ENCODE measurements around the gene WDR46. TPM values are rescaled to one million over a fixed set of nuclear protein-coding genes. Genes with fewer than 3 reads are reported as not detected.

WDR46 gene
- total and polyA plus RNA-seq, 10 of the 15 experiments (the other 5 are each of a cell fraction or from before 2014, with no cell fraction given): 10.1 to 147 (median 86.0) TPM

DNA sequence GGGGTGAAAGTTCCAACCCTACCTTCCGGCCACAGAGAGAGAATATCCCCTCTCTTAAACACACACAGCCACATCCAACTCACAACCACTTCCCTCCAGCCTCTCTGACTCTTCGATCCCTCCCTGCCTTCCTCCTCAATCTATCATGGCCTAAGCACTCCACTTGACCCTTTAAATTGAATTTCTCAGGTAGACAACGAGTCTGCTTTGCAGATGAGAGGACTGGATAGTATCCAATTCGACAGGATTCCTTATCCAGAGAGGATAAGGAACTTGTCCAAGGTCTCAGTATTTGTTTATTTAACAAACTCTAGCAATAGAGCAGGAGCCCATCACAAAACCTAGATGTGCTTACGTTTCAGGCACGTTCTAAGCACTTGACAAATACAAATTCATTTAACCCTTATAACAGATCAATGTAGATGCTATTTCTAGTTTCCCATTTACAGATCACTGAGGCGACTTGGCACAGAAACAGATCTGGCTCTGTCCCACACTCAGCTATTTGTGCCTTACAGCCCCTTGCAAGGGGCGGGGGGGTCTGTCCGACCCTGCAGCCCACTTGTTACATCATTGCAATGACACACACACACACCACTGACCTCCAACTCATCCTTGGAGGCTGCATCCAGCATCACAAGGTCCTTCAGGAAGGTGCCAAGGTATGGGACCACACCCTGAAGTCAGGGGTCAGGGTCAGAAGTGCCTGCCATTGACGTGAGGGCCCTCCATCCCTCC lies 5.2 kb upstream of the WDR46 start:
- Histone ChIP-seq H3K9me3 (replicated peaks; ENCODE audit: control insufficient read depth, insufficient read depth, low read length) (no peaks in the 10 kb centered on the region), H3K4me3 (no peak overlapping the region), H3K79me2 (ENCODE audit: control insufficient read depth, insufficient read depth, low read length) (peaks cover 19% of the 10 kb centered on the region), H3K4me2 (ENCODE audit: control insufficient read depth, insufficient read depth) (no peak overlapping the region), H3K27ac (ENCODE audit: control insufficient read depth, insufficient read depth) (no peak overlapping the region), H3K36me3 (ENCODE audit: control insufficient read depth in 2 of 2, insufficient read depth in 2 of 2, low read length in 1 of 2) (peaks cover 0 to 9% of the 10 kb centered on the region in 2 experiments; a peak in 3 of 4 replicates), H3K27me3 (replicated peaks in 1 of 2; ENCODE audit: control insufficient read depth in 2 of 2, insufficient read depth in 2 of 2, low read length in 1 of 2) (no peaks in the 10 kb centered on the region), H3K4me1 (ENCODE audit: control insufficient read depth, insufficient read depth, low read length) (peaks cover 7% of the 10 kb centered on the region), H2AFZ (ENCODE audit: control insufficient read depth, low read depth, low read length) (no peak overlapping the region), H3K9ac (ENCODE audit: control insufficient read depth, insufficient read depth, low read length) (no peak overlapping the region), H4K20me1 (ENCODE audit: control insufficient read depth, insufficient read depth) (no peaks in the 10 kb centered on the region)
- ChIA-PET CTCF (no interaction called here), RAD21 (ENCODE audit: unreplicated experiment) (no interaction called here), POLR2A (no interaction called here), SMC1A (ENCODE audit: uncharacterized antibody, unreplicated experiment) (no interaction called here)
- no peak for ATAC-seq
- DNase-seq (ENCODE audit: low read depth, low spot score): no peak
- intact Hi-C loops (cut with micrococcal nuclease; ENCODE audit: unreplicated experiment): no loop called here
- in situ Hi-C loops (cut with MboI): no loop called here
- BruUV-seq (replicated peaks): no TSS peak
- 82% methylated on average over 10 of the region's 10 CpGs for WGBS (ENCODE audit: insufficient coverage, insufficient replicate concordance, low lambda C conversion rate, missing lambda C conversion rate)
- no peak for FAIRE-seq
- TF ChIP-seq, protein P1, sequence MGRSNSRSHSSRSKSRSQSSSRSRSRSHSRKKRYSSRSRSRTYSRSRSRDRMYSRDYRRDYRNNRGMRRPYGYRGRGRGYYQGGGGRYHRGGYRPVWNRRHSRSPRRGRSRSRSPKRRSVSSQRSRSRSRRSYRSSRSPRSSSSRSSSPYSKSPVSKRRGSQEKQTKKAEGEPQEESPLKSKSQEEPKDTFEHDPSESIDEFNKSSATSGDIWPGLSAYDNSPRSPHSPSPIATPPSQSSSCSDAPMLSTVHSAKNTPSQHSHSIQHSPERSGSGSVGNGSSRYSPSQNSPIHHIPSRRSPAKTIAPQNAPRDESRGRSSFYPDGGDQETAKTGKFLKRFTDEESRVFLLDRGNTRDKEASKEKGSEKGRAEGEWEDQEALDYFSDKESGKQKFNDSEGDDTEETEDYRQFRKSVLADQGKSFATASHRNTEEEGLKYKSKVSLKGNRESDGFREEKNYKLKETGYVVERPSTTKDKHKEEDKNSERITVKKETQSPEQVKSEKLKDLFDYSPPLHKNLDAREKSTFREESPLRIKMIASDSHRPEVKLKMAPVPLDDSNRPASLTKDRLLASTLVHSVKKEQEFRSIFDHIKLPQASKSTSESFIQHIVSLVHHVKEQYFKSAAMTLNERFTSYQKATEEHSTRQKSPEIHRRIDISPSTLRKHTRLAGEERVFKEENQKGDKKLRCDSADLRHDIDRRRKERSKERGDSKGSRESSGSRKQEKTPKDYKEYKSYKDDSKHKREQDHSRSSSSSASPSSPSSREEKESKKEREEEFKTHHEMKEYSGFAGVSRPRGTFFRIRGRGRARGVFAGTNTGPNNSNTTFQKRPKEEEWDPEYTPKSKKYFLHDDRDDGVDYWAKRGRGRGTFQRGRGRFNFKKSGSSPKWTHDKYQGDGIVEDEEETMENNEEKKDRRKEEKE (IDR thresholded peaks at IDR 0.05): no peak
- TF ChIP-seq, protein P2, sequence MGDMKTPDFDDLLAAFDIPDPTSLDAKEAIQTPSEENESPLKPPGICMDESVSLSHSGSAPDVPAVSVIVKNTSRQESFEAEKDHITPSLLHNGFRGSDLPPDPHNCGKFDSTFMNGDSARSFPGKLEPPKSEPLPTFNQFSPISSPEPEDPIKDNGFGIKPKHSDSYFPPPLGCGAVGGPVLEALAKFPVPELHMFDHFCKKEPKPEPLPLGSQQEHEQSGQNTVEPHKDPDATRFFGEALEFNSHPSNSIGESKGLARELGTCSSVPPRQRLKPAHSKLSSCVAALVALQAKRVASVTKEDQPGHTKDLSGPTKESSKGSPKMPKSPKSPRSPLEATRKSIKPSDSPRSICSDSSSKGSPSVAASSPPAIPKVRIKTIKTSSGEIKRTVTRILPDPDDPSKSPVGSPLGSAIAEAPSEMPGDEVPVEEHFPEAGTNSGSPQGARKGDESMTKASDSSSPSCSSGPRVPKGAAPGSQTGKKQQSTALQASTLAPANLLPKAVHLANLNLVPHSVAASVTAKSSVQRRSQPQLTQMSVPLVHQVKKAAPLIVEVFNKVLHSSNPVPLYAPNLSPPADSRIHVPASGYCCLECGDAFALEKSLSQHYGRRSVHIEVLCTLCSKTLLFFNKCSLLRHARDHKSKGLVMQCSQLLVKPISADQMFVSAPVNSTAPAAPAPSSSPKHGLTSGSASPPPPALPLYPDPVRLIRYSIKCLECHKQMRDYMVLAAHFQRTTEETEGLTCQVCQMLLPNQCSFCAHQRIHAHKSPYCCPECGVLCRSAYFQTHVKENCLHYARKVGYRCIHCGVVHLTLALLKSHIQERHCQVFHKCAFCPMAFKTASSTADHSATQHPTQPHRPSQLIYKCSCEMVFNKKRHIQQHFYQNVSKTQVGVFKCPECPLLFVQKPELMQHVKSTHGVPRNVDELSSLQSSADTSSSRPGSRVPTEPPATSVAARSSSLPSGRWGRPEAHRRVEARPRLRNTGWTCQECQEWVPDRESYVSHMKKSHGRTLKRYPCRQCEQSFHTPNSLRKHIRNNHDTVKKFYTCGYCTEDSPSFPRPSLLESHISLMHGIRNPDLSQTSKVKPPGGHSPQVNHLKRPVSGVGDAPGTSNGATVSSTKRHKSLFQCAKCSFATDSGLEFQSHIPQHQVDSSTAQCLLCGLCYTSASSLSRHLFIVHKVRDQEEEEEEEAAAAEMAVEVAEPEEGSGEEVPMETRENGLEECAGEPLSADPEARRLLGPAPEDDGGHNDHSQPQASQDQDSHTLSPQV (IDR thresholded peaks at IDR 0.05): no peak
- TF ChIP-seq SIN3A (IDR thresholded peaks at IDR 0.05; ENCODE audit: low read depth, low read length): no peak
- TF ChIP-seq ASH2L (IDR thresholded peaks at IDR 0.05; ENCODE audit: borderline replicate concordance, low read depth): no peak
- no peak for TF ChIP-seq ZBED1 (IDR thresholded peaks at IDR 0.05; ENCODE audit: borderline replicate concordance)
- TF ChIP-seq, protein P3, sequence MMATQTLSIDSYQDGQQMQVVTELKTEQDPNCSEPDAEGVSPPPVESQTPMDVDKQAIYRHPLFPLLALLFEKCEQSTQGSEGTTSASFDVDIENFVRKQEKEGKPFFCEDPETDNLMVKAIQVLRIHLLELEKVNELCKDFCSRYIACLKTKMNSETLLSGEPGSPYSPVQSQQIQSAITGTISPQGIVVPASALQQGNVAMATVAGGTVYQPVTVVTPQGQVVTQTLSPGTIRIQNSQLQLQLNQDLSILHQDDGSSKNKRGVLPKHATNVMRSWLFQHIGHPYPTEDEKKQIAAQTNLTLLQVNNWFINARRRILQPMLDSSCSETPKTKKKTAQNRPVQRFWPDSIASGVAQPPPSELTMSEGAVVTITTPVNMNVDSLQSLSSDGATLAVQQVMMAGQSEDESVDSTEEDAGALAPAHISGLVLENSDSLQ (IDR thresholded peaks at IDR 0.05): no peak
- TF ChIP-seq BHLHE40 (IDR thresholded peaks at IDR 0.05; ENCODE audit: borderline replicate concordance in 1 of 2, low read depth in 2 of 2, low read length in 1 of 2): no peak
- no peak for TF ChIP-seq SMAD1 (IDR thresholded peaks at IDR 0.05; ENCODE audit: low read depth, partially characterized antibody)
- no peak for TF ChIP-seq DPF2 (IDR thresholded peaks at IDR 0.05)
- no peak for TF ChIP-seq RFX5 (IDR thresholded peaks at IDR 0.05; ENCODE audit: low read depth, low read length)
- no peak for TF ChIP-seq SUPT20H (IDR thresholded peaks at IDR 0.05; ENCODE audit: borderline replicate concordance, control insufficient read depth, low read depth, low read length)
- TF ChIP-seq, protein P4, sequence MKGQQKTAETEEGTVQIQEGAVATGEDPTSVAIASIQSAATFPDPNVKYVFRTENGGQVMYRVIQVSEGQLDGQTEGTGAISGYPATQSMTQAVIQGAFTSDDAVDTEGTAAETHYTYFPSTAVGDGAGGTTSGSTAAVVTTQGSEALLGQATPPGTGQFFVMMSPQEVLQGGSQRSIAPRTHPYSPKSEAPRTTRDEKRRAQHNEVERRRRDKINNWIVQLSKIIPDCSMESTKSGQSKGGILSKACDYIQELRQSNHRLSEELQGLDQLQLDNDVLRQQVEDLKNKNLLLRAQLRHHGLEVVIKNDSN (IDR thresholded peaks at IDR 0.05; ENCODE audit: borderline replicate concordance, extremely low read length, insufficient read depth, low read depth, low read length): no peak
- no peak for TF ChIP-seq EED (IDR thresholded peaks at IDR 0.05; ENCODE audit: low read depth)
- TF ChIP-seq SREBF2 (IDR thresholded peaks at IDR 0.05; ENCODE audit: low read length): no peak
- no peak for TF ChIP-seq BMI1 (IDR thresholded peaks at IDR 0.05; ENCODE audit: borderline replicate concordance)

Measured in GM12878 (cell line).